D721Med (cell line): ENCODE data around the gene MRPL57.
A peak's percentile ranks its signal among the peaks of the same experiment; 100 is the strongest.
"Not testable (repeated sequence)": the region's sequence is repeated elsewhere in the genome, so short reads cannot be mapped to it uniquely, and the experiment has no call there.

Experiments used
- DNase-seq: peaks from one replicate; pipeline ENCODE4 v3.0.0; 2011; ENCODE audit warnings: low spot score; ENCODE audit not compliant: insufficient read length
- FAIRE-seq: peaks from 2 replicates; lab custom pipeline; 2011; peaks lifted over from hg19 to GRCh38; lab: Jason Lieb, UNC
- TF ChIP-seq, protein P1 (sequence below): IDR thresholded peaks from 2 replicates; pipeline ENCODE4 v1.5.1; 2012; ENCODE audit warnings: mild to moderate bottlenecking, control low read depth; ENCODE audit not compliant: insufficient read depth; ENCODE audit errors: missing control alignments

MRPL57 gene

DNA sequence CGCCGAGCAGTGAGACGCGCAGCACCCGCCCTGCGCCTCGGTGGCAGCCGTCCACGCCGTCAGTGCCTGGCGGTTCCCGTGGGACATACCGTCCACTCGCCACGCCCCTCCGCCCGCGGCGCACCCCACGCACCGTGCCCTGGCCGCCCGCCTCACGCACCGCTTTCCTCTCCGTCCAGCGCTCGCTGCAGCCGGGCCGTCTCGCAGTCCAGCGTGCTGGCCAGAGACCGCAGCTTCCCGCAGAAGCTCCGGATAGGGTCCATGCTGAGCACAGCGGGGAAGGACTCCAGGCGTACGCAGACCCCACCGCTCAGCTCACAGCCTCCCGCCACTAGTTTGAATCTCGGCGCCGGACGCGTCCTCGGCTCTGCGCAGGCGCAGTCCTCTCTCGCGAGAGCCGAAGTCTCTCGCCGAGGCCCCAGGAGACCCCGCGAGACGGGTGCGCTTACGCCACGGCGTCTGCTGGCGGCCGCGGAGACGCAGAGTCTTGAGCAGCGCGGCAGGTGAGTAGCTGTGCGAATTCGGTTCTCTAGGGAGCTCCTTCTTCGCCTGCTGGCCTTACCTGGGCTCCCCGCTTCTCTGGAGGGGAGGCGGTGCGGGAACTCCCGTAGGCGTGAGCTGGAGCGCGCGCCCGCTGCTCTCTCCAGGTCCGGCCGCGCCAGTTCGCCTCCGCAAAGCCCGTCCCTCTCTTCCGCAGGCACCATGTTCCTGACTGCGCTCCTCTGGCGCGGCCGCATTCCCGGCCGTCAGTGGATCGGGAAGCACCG is at the start of gene MRPL57, which contains the start of gene SKA3:
TSS of gene MRPL57 (plus strand) at position 444 of the 767 bp plus-strand sequence. CDS start at position 703, 259 bp downstream.
TSS of gene SKA3 (minus strand) at position 338 of the 767 bp plus-strand sequence. CDS start at position 263, 75 bp downstream.
- TF ChIP-seq, protein P1, sequence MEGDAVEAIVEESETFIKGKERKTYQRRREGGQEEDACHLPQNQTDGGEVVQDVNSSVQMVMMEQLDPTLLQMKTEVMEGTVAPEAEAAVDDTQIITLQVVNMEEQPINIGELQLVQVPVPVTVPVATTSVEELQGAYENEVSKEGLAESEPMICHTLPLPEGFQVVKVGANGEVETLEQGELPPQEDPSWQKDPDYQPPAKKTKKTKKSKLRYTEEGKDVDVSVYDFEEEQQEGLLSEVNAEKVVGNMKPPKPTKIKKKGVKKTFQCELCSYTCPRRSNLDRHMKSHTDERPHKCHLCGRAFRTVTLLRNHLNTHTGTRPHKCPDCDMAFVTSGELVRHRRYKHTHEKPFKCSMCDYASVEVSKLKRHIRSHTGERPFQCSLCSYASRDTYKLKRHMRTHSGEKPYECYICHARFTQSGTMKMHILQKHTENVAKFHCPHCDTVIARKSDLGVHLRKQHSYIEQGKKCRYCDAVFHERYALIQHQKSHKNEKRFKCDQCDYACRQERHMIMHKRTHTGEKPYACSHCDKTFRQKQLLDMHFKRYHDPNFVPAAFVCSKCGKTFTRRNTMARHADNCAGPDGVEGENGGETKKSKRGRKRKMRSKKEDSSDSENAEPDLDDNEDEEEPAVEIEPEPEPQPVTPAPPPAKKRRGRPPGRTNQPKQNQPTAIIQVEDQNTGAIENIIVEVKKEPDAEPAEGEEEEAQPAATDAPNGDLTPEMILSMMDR, result no peak
- no peak for FAIRE-seq
- DNase-seq, result peak; percentile 71

DNA sequence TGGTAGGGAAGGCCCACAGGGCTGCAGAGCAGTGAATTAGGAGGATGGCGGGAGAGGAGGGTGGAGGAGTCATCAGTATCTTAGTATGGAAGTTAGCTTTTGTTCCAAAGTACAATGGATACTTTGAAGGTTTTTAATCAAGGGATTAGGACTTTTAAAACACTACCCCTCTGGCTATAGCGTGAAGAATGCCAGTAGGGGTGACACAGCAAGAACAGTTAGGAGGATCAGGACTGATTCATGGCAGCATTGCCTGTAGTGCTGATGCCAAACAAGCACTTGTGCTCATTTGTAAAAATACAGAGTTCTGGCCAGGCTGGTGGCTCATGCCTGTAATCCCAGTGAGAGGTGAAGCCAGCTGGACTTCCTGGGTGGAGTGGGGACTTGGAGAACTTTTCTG is 46.3 kb upstream of the MRPL57 start:
- no peak for FAIRE-seq
- DNase-seq, result no peak
- TF ChIP-seq, protein P1, result no peak

DNA sequence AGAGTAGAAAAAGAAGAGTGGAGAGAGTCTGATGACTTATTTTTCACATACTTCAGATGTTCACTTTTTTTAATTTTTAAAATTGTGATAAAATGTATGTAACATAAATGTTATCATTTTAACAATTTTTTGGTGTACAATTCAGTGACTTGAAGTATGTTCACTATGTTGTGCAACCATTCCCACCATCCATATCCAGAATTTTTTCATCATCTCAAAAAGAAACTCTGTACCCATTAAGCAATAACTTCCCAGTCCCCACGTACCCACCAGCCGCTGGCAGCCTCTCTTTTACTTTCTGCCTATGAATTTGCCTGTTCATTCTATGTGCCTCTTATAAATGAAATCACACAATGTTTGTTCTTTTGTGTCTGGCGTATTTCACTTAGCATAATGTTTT is 43.4 kb upstream of the MRPL57 start:
- TF ChIP-seq, protein P1, result no peak
- FAIRE-seq (no peak), DNase-seq (no peak)

DNA sequence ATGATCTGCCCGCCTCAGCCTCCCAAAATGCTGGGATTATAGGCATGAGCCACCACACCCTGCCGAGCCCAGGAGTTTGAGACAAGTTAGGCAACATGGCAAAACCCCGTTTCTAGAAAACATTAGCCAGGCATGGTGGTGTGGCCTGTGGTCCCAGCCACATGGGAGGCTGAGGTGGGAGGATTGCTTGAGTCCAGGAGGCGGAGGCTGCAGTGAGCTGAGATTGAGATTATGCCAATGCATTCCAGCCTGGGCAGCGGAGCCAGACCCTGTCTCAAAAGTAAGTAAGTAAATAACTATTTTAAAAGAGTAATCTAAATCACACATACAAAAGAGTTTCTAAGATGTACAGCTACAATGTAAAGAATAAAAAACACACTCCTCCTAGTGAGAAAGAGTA is 42.0 kb upstream of the MRPL57 start:
- FAIRE-seq (no peak), DNase-seq (no peak)
- TF ChIP-seq, protein P1, result no peak

DNA sequence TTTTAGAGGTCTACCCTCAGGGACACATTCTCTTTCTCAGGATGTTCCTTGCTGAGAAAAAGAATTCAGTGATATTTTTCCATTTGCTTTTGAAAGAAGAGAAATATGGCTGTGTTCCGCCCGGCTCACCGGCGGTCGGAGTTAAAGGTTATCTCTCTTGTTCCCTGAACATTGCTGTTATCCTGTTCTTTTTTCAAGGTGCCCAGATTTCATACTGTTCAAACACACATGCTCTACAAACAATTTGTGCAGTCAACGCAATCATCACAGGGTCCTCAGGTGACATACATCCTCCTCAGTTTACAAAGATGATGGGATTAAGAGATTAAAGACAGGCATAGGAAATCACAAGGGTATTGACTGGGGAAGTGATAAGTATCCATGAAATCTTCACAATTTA is 40.6 kb upstream of the MRPL57 start:
- FAIRE-seq, DNase-seq: not testable (repeated sequence)

DNA sequence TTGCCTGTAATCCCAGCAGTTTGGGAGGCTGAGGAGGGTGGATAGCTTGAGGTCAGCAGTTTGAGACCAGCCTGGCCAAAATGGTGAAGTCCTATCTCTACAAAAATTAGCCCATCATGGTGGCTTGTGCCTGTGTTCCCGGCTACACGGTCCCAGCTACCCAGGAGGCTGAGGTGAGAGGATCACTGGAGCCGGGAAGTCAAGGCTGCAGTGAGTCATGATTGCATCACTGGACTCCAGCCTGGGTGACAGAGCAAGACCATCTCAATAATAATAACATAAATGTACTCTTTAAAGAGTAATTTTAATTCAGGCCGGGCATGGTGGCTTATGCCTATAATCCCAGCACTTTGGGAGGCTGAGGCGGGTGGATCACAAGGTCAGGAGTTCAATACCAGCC is 38.8 kb upstream of the MRPL57 start:
- no peak for FAIRE-seq
- TF ChIP-seq, protein P1, result no peak

DNA sequence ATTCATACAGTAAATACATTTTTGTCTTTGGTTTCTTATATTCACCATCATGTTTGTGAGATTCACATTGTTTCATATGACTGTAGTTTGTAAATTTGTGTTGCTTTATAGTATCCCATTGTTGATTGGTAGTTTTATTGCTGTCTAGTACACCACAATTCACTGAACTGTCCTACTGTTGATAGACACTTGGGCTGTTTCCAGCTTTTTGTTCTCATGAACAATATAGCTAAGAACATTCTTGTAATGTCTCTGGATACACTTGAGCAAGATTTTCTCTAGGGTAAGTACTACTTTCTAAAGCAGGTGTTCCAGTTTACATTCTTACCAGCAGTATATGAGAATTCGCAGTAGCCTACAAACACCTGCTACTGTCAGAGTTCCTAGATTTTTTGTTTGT is 37.9 kb upstream of the MRPL57 start:
- TF ChIP-seq, protein P1, result no peak
- FAIRE-seq, result no peak
- DNase-seq, result no peak

More for the DNA sequence above, 38.8 kb upstream of the MRPL57 start:
- no peak for DNase-seq
